Fibroblast of lung (primary cell): ENCODE results near the gene RBX1. TPM values are rescaled to one million over a fixed set of nuclear protein-coding genes. Genes with fewer than 3 reads are reported as not detected.

Experiments used
- DNase-seq, 2 donors: peaks; one replicate each; pipeline versions ENCODE4 v3.0.0 to v3.0.0-alpha.2; 2010; ENCODE audit warnings: low read depth in 2 of 2
- H2AFZ ChIP-seq: 2 replicates; pipeline ENCODE4 v1.5.1; 2012; ENCODE audit warnings: low read length, control low read depth, inconsistent platforms
- H3K27ac ChIP-seq: 2 replicates; pipeline ENCODE4 v1.5.1; 2011; ENCODE audit warnings: low read length, control low read depth; ENCODE audit not compliant: insufficient read depth
- H3K27me3 ChIP-seq: 2 replicates; pipeline ENCODE4 v1.5.1; 2011; ENCODE audit warnings: mild to moderate bottlenecking, low read length; ENCODE audit not compliant: control insufficient read depth, insufficient read depth
- H3K36me3 ChIP-seq: 2 replicates; pipeline ENCODE4 v1.5.1; 2011; ENCODE audit warnings: low read length; ENCODE audit not compliant: control insufficient read depth, insufficient read depth
- H3K4me1 ChIP-seq: 2 replicates; pipeline ENCODE4 v1.5.1; 2011; ENCODE audit warnings: low read length; ENCODE audit not compliant: control insufficient read depth, insufficient read depth; ENCODE audit errors: extremely low read depth
- H3K4me2 ChIP-seq: 2 replicates; pipeline ENCODE4 v1.5.1; 2011; ENCODE audit warnings: low read length, control low read depth; ENCODE audit not compliant: insufficient read depth; ENCODE audit errors: extremely low read depth
- H3K4me3 ChIP-seq, 4 experiments: fragments of 200-600 bp in 1 of 4; sonication (generic) in 1 of 4; replicated peaks in 1 of 4; 2 replicates each; pipeline ENCODE4 v1.5.1; 2011 to 2016; ENCODE audit warnings: low read length in 4 of 4, low read depth in 3 of 4, mild to moderate bottlenecking in 3 of 4, control low read depth in 2 of 4, inconsistent platforms in 1 of 4, mixed read lengths in 1 of 4; ENCODE audit not compliant: insufficient read depth in 1 of 4; ENCODE audit errors: control extremely low read depth in 1 of 4
- H3K79me2 ChIP-seq: 2 replicates; pipeline ENCODE4 v1.5.1; 2012; ENCODE audit warnings: mild to moderate bottlenecking, low read length, inconsistent platforms; ENCODE audit not compliant: control insufficient read depth, insufficient read depth
- H3K9ac ChIP-seq: 2 replicates; pipeline ENCODE4 v1.5.1; 2011; ENCODE audit warnings: mild to moderate bottlenecking, low read length, control low read depth; ENCODE audit not compliant: insufficient read depth
- H3K9me3 ChIP-seq: 2 replicates; pipeline ENCODE4 v1.5.1; 2012; ENCODE audit warnings: low read depth, low read length; ENCODE audit not compliant: control insufficient read depth, insufficient read depth
- H4K20me1 ChIP-seq: 2 replicates; pipeline ENCODE4 v1.5.1; 2011; ENCODE audit warnings: low read length; ENCODE audit not compliant: control insufficient read depth, insufficient read depth; ENCODE audit errors: extremely low read depth
- EZH2 ChIP-seq: IDR thresholded peaks from 2 replicates; pipeline ENCODE4 v1.5.1; 2012; ENCODE audit warnings: low read length, control low read depth, mild to moderate bottlenecking; ENCODE audit errors: missing control alignments
- polyA plus RNA-seq, 2 donors: library from polyadenylated mRNA; depleted of rRNA in 1 of 2; stranded (reverse) in 1 of 2; unstranded in 1 of 2; fragments of >200 nt; gene quantifications; 2 replicates each; pipeline ENCODE4 v1.2.1, GENCODE V29; 2011 to 2012; ENCODE audit warnings: missing spikeins in 1 of 2
- total RNA-seq: library from RNA; depleted of rRNA; stranded (reverse); fragments of >200 nt; gene quantifications from 2 replicates; pipeline ENCODE4 v1.2.1, GENCODE V29; 2014
- TF ChIP-seq, protein P1 (sequence below), 2 donors: IDR thresholded peaks in 1 of 2; conservative IDR thresholded peaks in 1 of 2; 1 replicate in 1 of 2; 2 replicates in 1 of 2; pipeline ENCODE4 v1.5.1; 2011 to 2012; ENCODE audit warnings: low read length in 2 of 2, control low read depth in 1 of 2, inconsistent platforms in 1 of 2, low read depth in 1 of 2, mild to moderate bottlenecking in 1 of 2

The RBX1 gene
- total and polyA plus RNA-seq, 2 donors (not counting 1 experiment from before 2014, with no cell fraction given) = 53.2 to 89.6 TPM

DNA sequence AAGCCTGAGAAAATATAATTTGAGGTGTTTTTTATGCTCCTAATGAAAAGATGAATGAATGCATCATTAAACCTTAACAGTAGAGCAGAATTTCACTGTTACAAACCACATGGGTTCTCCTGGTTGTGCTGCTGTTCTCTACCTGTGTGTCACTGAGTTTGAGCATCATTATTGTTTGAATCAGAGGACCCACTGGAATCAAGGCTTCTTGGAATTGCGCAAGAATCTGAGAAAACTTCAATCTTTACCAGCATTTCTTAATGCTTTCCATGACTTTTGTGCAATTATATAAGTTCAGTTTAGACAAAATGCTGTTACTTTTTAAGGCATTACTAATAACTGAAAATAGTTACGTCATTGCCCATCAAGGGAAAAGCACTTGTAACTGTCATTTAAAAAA lies 18.8 kb upstream of the RBX1 start:
- Histone ChIP-seq H3K27ac (no peak overlapping the region), H3K36me3 (no peaks in the 10 kb centered on the region), H3K27me3 (no peaks in the 10 kb centered on the region), H3K79me2 (no peaks in the 10 kb centered on the region), H3K4me1 (no peaks in the 10 kb centered on the region), H3K9me3 (no peaks in the 10 kb centered on the region), H4K20me1 (no peaks in the 10 kb centered on the region), H2AFZ (no peak overlapping the region), H3K9ac (no peak overlapping the region), H3K4me3 (no peak overlapping the region), H3K4me2 (no peak overlapping the region)
- no peak for TF ChIP-seq EZH2
- TF ChIP-seq, protein P1, sequence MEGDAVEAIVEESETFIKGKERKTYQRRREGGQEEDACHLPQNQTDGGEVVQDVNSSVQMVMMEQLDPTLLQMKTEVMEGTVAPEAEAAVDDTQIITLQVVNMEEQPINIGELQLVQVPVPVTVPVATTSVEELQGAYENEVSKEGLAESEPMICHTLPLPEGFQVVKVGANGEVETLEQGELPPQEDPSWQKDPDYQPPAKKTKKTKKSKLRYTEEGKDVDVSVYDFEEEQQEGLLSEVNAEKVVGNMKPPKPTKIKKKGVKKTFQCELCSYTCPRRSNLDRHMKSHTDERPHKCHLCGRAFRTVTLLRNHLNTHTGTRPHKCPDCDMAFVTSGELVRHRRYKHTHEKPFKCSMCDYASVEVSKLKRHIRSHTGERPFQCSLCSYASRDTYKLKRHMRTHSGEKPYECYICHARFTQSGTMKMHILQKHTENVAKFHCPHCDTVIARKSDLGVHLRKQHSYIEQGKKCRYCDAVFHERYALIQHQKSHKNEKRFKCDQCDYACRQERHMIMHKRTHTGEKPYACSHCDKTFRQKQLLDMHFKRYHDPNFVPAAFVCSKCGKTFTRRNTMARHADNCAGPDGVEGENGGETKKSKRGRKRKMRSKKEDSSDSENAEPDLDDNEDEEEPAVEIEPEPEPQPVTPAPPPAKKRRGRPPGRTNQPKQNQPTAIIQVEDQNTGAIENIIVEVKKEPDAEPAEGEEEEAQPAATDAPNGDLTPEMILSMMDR (conservative IDR thresholded peaks at IDR 0.05 in 1 of 2, IDR thresholded peaks at IDR 0.05 in 1 of 2; ENCODE audit: low read depth in 1 of 2, low read length in 2 of 2) = no peak
- no peak for DNase-seq

DNA sequence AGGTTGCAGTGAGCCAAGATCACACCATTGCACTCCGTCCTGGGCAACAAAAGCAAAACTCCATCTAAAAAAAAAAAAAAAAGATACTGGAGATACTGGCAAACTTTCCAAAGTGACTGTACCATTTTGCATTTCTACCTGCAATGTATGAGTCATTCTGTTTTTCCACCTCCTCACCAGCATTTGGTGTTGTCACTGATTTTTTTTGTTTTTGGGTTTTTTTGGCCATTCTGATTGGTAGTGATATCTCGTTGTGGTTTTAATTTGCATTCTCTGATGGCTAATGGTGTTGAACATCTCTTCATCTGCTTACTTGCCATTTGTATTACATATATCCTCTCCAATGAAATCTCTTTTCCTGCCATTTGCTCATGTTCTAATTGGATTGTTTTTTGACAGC lies 12.0 kb upstream of the RBX1 start:
- no peak overlapping the region for H2AFZ ChIP-seq
- H3K4me1 ChIP-seq = no peaks in the 10 kb centered on the region
- no peaks in the 10 kb centered on the region for H3K9me3 ChIP-seq
- no peak overlapping the region for H3K4me2 ChIP-seq
- H3K4me3 ChIP-seq = no peak overlapping the region
- H3K36me3 ChIP-seq = no peaks in the 10 kb centered on the region
- TF ChIP-seq EZH2 = no peak
- TF ChIP-seq, protein P1 (conservative IDR thresholded peaks at IDR 0.05 in 1 of 2, IDR thresholded peaks at IDR 0.05 in 1 of 2; ENCODE audit: low read depth in 1 of 2, low read length in 2 of 2) = no peak
- no peaks in the 10 kb centered on the region for H4K20me1 ChIP-seq
- DNase-seq = no peak
- no peak overlapping the region for H3K27ac ChIP-seq
- H3K9ac ChIP-seq = no peak overlapping the region
- H3K27me3 ChIP-seq = no peaks in the 10 kb centered on the region
- no peaks in the 10 kb centered on the region for H3K79me2 ChIP-seq

DNA sequence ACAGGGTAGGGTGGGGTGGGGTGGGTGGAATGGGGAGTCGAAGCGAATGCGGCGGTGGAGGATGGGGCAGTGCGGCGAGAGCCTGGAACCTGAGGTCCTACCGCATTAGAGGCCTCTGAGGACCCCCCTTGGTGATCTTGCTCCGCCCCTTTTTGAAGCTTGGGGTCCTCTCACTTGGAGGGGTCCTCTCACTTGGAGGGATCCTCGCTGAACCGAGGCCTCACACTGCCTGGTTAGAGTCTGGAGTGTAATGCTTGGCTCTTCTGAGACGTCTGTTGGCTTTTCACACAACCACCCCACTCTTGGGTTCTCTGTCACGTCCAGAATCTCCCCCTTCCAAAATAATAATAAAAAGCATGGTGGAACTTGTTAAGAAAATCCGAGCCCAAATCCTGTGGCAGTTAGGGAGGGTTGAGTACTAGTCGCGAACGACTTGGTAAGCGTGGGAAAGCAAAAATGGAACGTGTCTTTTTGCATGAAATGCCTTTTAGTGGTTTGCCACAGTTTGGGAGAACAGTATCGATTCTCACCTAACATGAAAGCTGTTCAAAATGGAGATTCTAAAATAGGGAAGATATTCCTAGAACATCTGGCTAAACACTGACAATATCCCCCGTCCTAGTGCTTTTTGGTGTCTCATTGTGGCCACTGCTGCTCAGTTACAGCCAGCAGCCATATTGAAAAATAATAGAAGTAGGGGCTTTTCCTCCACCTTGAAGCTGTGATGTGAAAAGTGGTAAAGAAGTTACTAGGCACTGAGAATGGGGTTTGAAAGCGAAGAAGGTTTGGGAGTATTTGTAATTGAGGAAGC lies 822 bp downstream of the RBX1 start:
- Histone ChIP-seq H3K9ac (peak overlapping the region; percentile 85), H3K27me3 (no peaks in the 10 kb centered on the region), H4K20me1 (no peaks in the 10 kb centered on the region), H3K79me2 (peaks cover 42% of the 10 kb centered on the region), H3K27ac (peak overlapping the region; percentile 98), H3K9me3 (no peaks in the 10 kb centered on the region), H3K4me1 (peaks cover 3% of the 10 kb centered on the region), H3K4me2 (peak overlapping the region; percentile 77), H3K36me3 (peaks cover 1% of the 10 kb centered on the region), H2AFZ (no peak overlapping the region), H3K4me3 (peak overlapping the region; percentile 77 to 96 (median 91))
- TF ChIP-seq EZH2 = no peak
- TF ChIP-seq, protein P1 (conservative IDR thresholded peaks at IDR 0.05 in 1 of 2, IDR thresholded peaks at IDR 0.05 in 1 of 2; ENCODE audit: low read depth in 1 of 2, low read length in 2 of 2) = no peak
- DNase-seq = no peak
